ENCODE measurements around the gene VCX2.
"Not testable (repeated sequence)": the region's sequence is repeated elsewhere in the genome, so short reads cannot be mapped to it uniquely, and the experiment has no call there.

VCX2 gene

GRCh38 chrX:8171169-8171568 is at the start of gene VCX2:
VCX2 (minus strand) TSS chrX:8171267; CDS start chrX:8170643, 624 bp downstream.
- not testable (repeated sequence) for DNase-seq

GRCh38 chrX:8204943-8205342 is 33.9 kb upstream of the VCX2 start:
- DNase-seq: no peak

DNA sequence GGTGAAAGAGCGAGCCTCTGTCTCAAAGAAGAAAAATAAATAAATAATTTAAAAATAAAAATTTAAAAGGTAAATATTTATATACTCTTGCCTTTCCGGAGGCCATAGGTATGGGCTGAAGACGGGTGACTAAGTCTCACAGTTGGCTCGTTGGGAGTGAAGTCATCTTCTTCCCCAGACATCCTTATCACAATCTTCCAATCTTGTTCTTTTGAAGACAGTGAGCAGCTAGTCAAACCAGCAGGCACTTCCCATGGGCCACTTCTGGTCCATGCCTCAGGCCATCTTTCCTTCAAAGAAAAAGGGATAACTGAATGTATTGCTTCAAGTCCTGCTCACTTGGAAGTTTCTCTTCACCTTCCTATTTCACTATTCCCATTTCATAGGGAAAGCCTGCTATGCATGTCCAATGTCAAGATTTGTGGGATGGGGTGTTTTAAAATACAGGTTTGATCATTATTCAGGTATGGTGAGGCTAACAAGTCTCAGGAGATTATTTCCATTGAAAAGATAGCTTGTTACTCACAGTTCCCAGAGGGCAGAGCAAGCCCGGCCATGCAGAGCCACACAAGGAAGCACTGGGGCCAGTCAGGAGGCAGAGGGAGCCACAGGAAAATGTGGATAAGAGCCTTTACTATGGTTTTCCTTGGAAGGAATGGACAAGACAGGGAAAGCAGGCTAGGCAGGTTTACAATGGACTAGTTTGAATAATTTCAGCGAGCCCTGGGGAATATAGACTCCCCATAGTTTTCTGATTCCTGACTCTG is 33.3 kb upstream of the VCX2 start:
- DNase-seq: no peak

DNA sequence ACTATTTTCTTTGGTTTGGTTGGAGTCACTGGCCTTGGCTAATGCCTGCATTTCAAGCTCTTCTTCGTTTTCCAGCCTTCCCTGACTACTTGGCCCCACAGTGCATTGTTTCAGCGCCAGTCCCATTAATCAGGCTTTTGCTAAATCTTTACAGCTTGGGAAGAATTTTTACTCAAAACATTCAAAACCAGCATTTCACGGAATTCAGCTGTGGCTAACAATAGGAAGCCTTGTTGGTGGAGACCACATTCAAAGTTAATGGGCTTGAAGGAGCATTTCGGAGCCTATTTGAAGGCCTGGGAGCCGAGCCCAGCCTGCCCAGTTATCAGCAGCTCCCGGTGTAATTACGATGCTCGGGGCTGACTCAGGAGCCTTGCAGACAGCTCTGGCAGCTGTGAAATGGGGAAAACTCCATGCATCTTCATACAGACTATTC is 30.8 kb upstream of the VCX2 start:
- no peak for DNase-seq

GRCh38 chrX:8196776-8197175 is 25.7 kb upstream of the VCX2 start:
- no peak for DNase-seq

DNA sequence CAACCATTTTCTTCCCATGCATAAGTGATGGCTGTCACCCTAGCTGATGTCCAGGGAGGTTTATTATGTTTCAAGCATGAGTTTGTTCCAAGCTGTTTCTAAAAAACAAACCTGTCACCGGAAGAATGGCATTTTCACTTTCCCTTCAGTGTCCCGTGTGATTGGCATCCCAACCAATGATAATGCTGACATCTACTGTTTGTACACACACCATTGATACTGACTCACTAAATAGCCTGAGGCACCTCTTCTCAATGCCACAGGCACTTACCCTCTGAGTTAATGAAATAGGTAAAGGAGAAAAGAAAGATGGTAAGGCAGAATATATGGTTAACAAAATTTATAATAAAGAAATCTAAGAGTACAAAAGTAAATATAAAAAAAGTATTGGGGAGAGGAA is 23.1 kb upstream of the VCX2 start:
- no peak for DNase-seq

GRCh38 chrX:8192276-8192675 is 21.2 kb upstream of the VCX2 start:
- no peak for DNase-seq

DNA sequence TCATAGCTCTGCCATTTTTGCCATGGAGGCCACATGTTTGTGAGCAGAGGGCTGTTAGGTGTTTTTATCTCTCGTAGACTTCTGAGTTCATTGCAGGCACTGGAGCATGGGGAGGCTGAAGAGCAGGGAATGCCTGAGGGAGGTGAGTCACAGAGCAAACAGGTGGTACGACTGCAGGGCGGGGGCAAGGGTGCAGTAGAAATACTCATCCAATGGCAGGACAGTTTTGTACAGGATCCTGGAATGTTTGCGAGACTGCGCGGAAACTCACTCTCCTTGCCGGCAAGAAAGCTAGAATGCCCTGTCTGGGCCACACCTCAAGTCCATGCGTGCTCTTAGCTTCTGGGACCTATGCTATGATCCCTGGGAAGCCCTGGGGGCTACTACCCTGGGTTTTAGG is 20.0 kb upstream of the VCX2 start:
- DNase-seq: no peak

- DNase-seq: no peak
Measured at GRCh38 chrX:8190341-8190830, 19.3 kb upstream of the VCX2 start.

DNA sequence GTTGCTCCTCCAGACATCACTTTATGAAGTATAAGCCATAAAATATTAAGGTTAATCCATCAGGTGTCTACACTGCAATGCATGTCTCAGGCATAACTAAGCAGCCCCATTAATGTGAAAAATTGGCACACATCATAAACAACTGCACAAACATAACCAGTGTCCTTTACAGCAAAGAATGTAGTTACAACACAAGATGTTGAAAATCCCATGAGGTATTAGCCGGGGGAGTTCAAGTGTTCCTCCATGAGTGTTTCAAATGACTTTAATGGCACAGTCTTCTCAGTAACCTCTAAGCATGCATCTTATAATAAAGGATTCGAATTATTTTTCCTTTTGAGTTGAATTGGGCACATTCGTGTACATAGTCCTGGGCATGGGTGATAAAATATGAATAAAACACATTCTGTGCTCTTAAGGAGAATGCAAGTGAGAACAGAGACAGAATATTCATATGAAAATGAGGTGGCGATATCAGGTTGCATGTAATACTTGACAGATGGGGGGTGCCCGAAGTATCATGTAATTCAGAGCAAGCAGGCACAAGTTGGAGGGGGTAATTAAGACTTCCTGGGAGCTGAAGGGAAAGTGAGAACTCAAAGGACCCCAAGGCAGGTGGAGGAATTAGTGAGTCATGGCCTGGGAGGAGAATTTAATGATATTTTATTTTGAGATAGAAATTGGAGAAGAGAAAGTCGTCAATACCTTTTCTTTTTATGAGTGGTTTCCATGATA is 18.2 kb upstream of the VCX2 start:
- DNase-seq: no peak

- no peak for DNase-seq
Measured at GRCh38 chrX:8183346-8183745, 12.3 kb upstream of the VCX2 start.

GRCh38 chrX:8179656-8180055 is 8.6 kb upstream of the VCX2 start:
- DNase-seq: no peak

DNA sequence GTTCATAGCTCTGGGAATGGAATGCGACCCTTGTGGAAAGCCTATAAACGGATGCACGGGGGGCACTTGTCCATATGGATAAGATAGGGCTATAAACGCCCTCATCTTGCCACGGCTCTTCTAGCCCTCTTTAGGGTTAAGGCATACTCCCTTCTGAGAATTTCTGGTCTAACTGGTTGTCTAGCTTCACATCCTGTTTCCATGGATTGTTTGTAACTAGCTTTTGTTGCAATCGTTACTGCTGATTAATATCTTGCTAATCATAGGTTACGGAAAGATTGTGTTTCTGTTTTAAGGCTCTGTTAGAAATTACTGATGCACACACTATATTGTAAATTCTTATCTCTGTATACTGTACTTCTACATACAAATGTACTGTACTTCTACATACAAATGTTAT is 17.1 kb downstream of the VCX2 start:
- DNase-seq: not testable (repeated sequence)

- DNase-seq: no peak
Measured at GRCh38 chrX:8147226-8147625, 23.8 kb downstream of the VCX2 start.

DNA sequence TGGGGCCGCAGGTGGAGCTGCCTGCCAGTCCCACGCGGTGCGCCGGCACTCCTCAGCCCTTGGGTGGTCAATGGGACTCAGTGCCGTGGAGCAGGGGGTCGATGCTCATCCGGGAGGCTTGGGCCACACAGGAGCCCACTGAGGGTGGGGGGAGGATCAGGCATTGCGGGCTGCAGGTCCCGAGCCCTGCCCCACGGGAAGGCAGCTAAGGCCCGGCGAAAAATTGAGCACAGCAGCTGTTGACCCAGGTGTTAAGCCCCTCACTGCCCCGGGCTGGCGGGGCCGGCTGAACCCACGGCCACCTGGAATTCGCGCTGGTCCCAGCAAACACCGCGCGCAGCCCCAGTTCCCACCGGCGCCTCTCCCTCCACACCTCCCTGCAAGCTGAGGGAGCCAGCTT is 26.1 kb downstream of the VCX2 start:
- no peak for DNase-seq

GRCh38 chrX:8141896-8142295 is 29.2 kb downstream of the VCX2 start:
- DNase-seq: no peak

- DNase-seq: no peak
Measured at GRCh38 chrX:8140986-8141744, 29.9 kb downstream of the VCX2 start.

GRCh38 chrX:8139716-8140115 is 31.4 kb downstream of the VCX2 start:
- DNase-seq: no peak

DNA sequence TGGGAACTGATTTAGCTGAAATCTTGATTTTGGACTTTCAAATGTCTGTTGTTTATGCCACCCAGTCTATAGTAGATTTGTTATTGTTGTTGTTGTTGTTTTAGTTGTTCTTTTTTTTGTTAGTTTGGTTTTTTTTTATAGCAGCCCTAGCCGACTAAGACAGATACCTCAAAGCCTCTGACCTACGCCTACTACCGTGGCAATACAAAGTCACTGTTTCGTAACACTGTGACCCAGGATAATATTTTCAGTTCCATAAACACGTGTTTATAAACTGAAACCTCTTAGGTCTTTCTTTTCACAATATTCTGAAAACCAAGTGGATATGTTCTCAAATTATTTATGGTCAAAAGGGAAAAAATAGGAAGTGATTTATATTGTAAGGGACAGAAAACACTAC is 32.8 kb downstream of the VCX2 start:
- no peak for DNase-seq

GRCh38 chrX:8126648-8127047 is 44.4 kb downstream of the VCX2 start:
- DNase-seq: no peak

DNA sequence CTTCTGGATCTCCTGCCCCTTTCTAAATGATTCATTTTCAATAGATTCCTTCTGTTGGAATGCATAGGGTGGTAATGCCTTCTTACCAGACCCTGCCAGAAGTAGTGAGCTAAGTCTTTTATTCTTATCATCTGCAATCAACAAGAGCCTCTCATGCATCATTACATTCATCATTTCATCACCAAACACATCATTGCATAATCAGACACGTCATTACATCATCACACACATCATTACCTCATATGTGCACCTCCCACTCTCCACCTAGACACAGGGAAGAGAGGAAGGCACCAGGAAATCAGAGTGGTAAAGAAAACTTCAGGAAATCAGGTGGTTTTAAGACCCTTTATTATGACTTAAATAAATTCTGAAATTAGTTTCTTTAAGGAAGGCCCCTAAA is 45.0 kb downstream of the VCX2 start:
- DNase-seq: no peak

DNA sequence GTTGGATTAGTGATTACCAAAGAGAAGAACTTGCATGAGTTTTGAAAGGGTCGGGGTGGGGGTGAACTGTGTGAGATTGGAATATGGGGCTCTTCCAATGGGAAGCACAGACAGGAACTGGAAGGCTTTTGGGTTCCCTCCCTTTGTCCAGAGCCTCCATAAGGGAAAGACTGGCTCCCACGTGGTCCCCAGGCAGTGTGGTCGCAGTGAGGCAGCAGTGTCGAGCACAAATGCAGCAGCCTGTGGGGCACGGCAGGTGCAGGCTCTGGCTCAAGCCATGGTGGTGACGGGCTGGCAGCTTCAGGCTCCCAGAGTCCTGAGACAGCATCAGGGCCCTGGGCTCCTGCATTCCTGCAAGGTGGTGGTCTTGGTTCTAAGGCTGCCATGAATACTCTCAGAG is 45.5 kb downstream of the VCX2 start:
- DNase-seq: no peak

- DNase-seq: no peak
Measured at GRCh38 chrX:8122538-8122937, 48.5 kb downstream of the VCX2 start.

- not testable (repeated sequence) for DNase-seq
Measured at GRCh38 chrX:8121391-8121790, 49.7 kb downstream of the VCX2 start.

Measured in activated CD4-positive, alpha-beta T cell treated with anti-CD3 and anti-CD28 coated beads, Interleukin-2, amount 50 U/mL, for 1 hour (primary cell).